H9 (cell line): ENCODE data around the gene MMEL1. TPM values are rescaled to one million over a fixed set of nuclear protein-coding genes. Genes with fewer than 3 reads are reported as not detected.

ENCODE experiments used
- DNase-seq: peaks from one replicate; pipeline ENCODE4 v3.0.0-alpha.2; 2017
- H2AFZ ChIP-seq: one replicate; pipeline ENCODE4 v1.6.1; 2013; ENCODE audit warnings: mild to moderate bottlenecking, low read length, control low read depth, moderate library complexity
- H2AK5ac ChIP-seq: 2 replicates; pipeline ENCODE4 v1.6.1; 2013; ENCODE audit warnings: low read length, control low read depth, mixed read lengths; ENCODE audit not compliant: insufficient read length
- H2BK120ac ChIP-seq: one replicate; pipeline ENCODE4 v1.6.1; 2013; ENCODE audit warnings: low read depth, mild to moderate bottlenecking, low read length, control low read depth, inconsistent platforms; ENCODE audit not compliant: poor library complexity, severe bottlenecking
- H2BK12ac ChIP-seq: 2 replicates; pipeline ENCODE4 v1.6.1; 2013; ENCODE audit warnings: low read length, control low read depth, mixed read lengths, low read depth; ENCODE audit not compliant: insufficient read length
- H2BK15ac ChIP-seq: 2 replicates; pipeline ENCODE4 v1.6.1; 2013; ENCODE audit warnings: low read depth, low read length, control low read depth
- H2BK20ac ChIP-seq: one replicate; pipeline ENCODE4 v1.6.1; 2013; ENCODE audit warnings: low read depth, mild to moderate bottlenecking, low read length, control low read depth, inconsistent platforms; ENCODE audit not compliant: poor library complexity, severe bottlenecking
- H2BK5ac ChIP-seq: 2 replicates; pipeline ENCODE4 v1.6.1; 2013; ENCODE audit warnings: low read length, control low read depth, mixed read lengths; ENCODE audit not compliant: insufficient read length
- H3K14ac ChIP-seq: 2 replicates; pipeline ENCODE4 v1.6.1; 2013; ENCODE audit warnings: low read length, control low read depth; ENCODE audit not compliant: insufficient read depth
- H3K18ac ChIP-seq: 2 replicates; pipeline ENCODE4 v1.6.1; 2013; ENCODE audit warnings: low read depth, mild to moderate bottlenecking, mixed read lengths, low read length, control low read depth; ENCODE audit not compliant: insufficient read length
- H3K23ac ChIP-seq: 2 replicates; pipeline ENCODE4 v1.6.1; 2013; ENCODE audit warnings: low read length, control low read depth, mixed read lengths, low read depth; ENCODE audit not compliant: insufficient read length
- H3K23me2 ChIP-seq: 2 replicates; pipeline ENCODE4 v1.6.1; 2013; ENCODE audit warnings: low read depth, mild to moderate bottlenecking, mixed read lengths, low read length, control low read depth; ENCODE audit not compliant: insufficient read length, poor library complexity, severe bottlenecking
- H3K27ac ChIP-seq: 2 replicates; pipeline ENCODE4 v1.5.1; 2013; ENCODE audit warnings: low read length, control low read depth, mixed read lengths, low read depth; ENCODE audit not compliant: insufficient read length
- H3K27me3 ChIP-seq: 2 replicates; pipeline ENCODE4 v1.6.1; 2013; ENCODE audit warnings: low read length, control low read depth, inconsistent platforms; ENCODE audit not compliant: insufficient read depth
- H3K4ac ChIP-seq: 2 replicates; pipeline ENCODE4 v1.6.1; 2013; ENCODE audit warnings: low read depth, mild to moderate bottlenecking, control low read depth, inconsistent platforms, low read length, moderate library complexity
- H3K4me1 ChIP-seq: 2 replicates; pipeline ENCODE4 v1.6.1; 2013; ENCODE audit warnings: low read length, control low read depth, inconsistent platforms; ENCODE audit not compliant: insufficient read depth
- H3K4me2 ChIP-seq: 2 replicates; pipeline ENCODE4 v1.6.1; 2013; ENCODE audit warnings: low read length, control low read depth, mixed read lengths; ENCODE audit not compliant: insufficient read length, insufficient read depth
- H3K56ac ChIP-seq: 2 replicates; pipeline ENCODE4 v1.6.1; 2013; ENCODE audit warnings: low read depth, mild to moderate bottlenecking, mixed read lengths, low read length, control low read depth; ENCODE audit not compliant: insufficient read length
- H3K79me1 ChIP-seq: 2 replicates; pipeline ENCODE4 v1.6.1; 2013; ENCODE audit warnings: low read depth, mild to moderate bottlenecking, moderate library complexity, low read length, control low read depth, inconsistent platforms; ENCODE audit not compliant: insufficient read depth, poor library complexity, severe bottlenecking
- H3K79me2 ChIP-seq: 2 replicates; pipeline ENCODE4 v1.6.1; 2013; ENCODE audit warnings: low read length, control low read depth, inconsistent platforms; ENCODE audit not compliant: insufficient read depth
- H3K9ac ChIP-seq: 2 replicates; pipeline ENCODE4 v1.6.1; 2013; ENCODE audit warnings: low read length, control low read depth, mixed read lengths; ENCODE audit not compliant: insufficient read length; ENCODE audit errors: extremely low read depth
- H3K9me3 ChIP-seq: one replicate; pipeline ENCODE4 v1.6.1; 2013; ENCODE audit warnings: low read depth, low read length, inconsistent platforms; ENCODE audit not compliant: control insufficient read depth
- H3T11ph ChIP-seq: one replicate; pipeline ENCODE4 v1.6.1; 2013; ENCODE audit warnings: mild to moderate bottlenecking, low read length, control low read depth, inconsistent platforms
- H4K20me1 ChIP-seq: one replicate; pipeline ENCODE4 v1.6.1; 2013; ENCODE audit not compliant: control insufficient read depth, insufficient read length, insufficient read depth
- H4K5ac ChIP-seq: 2 replicates; pipeline ENCODE4 v1.6.1; 2013; ENCODE audit warnings: low read depth, mild to moderate bottlenecking, mixed read lengths, low read length, control low read depth; ENCODE audit not compliant: insufficient read length
- H4K8ac ChIP-seq: replicated peaks from 2 replicates; pipeline ENCODE4 v1.6.1; 2013; ENCODE audit warnings: low read length, control low read depth, mixed read lengths, low read depth; ENCODE audit not compliant: insufficient read length
- H4K91ac ChIP-seq: 2 replicates; pipeline ENCODE4 v1.6.1; 2013; ENCODE audit warnings: low read depth, mild to moderate bottlenecking, moderate library complexity, mixed read lengths, low read length, control low read depth; ENCODE audit not compliant: insufficient read length
- H3K27ac Mint-ChIP-seq, 3 experiments: 2 replicates in 2 of 3; 3 replicates in 1 of 3; pipeline ENCODE4 v1.8.0; 2020 to 2021; ENCODE audit warnings: mixed read lengths in 3 of 3, mild to moderate bottlenecking in 1 of 3, moderate library complexity in 1 of 3
- H3K27me3 Mint-ChIP-seq: 2 replicates; pipeline ENCODE4 v1.8.0; 2021; ENCODE audit warnings: low read depth, mild to moderate bottlenecking, moderate library complexity, mixed read lengths
- H3K36me3 Mint-ChIP-seq, 3 experiments: 2 replicates in 2 of 3; 3 replicates in 1 of 3; pipeline ENCODE4 v1.8.0; 2020 to 2021; ENCODE audit warnings: low read depth in 3 of 3, mixed read lengths in 3 of 3; ENCODE audit not compliant: insufficient read depth in 1 of 3
- H3K4me1 Mint-ChIP-seq, 2 experiments: 2 replicates each; pipeline ENCODE4 v1.8.0; 2020; ENCODE audit warnings: mixed read lengths in 2 of 2
- H3K4me3 Mint-ChIP-seq, 2 experiments: 2 replicates in 1 of 2; 3 replicates in 1 of 2; pipeline ENCODE4 v1.8.0; 2020 to 2021; ENCODE audit warnings: mild to moderate bottlenecking in 2 of 2, mixed read lengths in 2 of 2, moderate library complexity in 1 of 2
- H3K9me3 Mint-ChIP-seq, 2 experiments: 2 replicates in 1 of 2; 3 replicates in 1 of 2; pipeline ENCODE4 v1.8.0; 2020; ENCODE audit warnings: mild to moderate bottlenecking in 2 of 2, mixed read lengths in 2 of 2, moderate library complexity in 1 of 2
- CTCF ChIP-seq: fragments of 200-600 bp; sonication (generic); conservative IDR thresholded peaks from 3 replicates; pipeline ENCODE4 v1.8.0; 2021; ENCODE audit warnings: antibody characterized with exemption, mild to moderate bottlenecking
- WGBS: extraction: QIAGEN DNeasy Blood & Tissue Kit; methylation state at CpG from one replicate; pipeline ENCODE4 v1.1.7; 2013; ENCODE audit warnings: missing lambda C conversion rate, low lambda C conversion rate, mixed read lengths; ENCODE audit not compliant: insufficient read length; ENCODE audit errors: extremely low coverage; 5-methylcytosine and 5-hydroxymethylcytosine counted together
- total RNA-seq: library from RNA; stranded (reverse); gene quantifications from 2 replicates; pipeline ENCODE4 v1.2.1, GENCODE V29; 2021

MMEL1 gene
- total RNA-seq, 1 experiment from 2014 or later: 0.42 TPM

- Histone ChIP-seq H3K79me1 (no peaks in the 10 kb centered on the region), H4K5ac (no peak overlapping the region), H2BK5ac (no peak overlapping the region), H3K9me3 (no peaks in the 10 kb centered on the region), H3K4me1 (no peaks in the 10 kb centered on the region), H2BK20ac (no peak overlapping the region), H3K79me2 (no peaks in the 10 kb centered on the region), H4K91ac (no peak overlapping the region), H2BK120ac (no peak overlapping the region), H3K27me3 (no peaks in the 10 kb centered on the region), H3T11ph (no peak overlapping the region), H3K18ac (no peak overlapping the region), H2AK5ac (no peak overlapping the region), H2BK15ac (no peak overlapping the region), H3K27ac (no peak overlapping the region), H3K4me2 (no peak overlapping the region), H3K23me2 (no peaks in the 10 kb centered on the region), H3K14ac (no peak overlapping the region), H3K23ac (no peak overlapping the region), H2AFZ (no peak overlapping the region), H4K20me1 (no peaks in the 10 kb centered on the region), H3K4ac (no peak overlapping the region), H4K8ac (no peak overlapping the region), H3K56ac (no peak overlapping the region), H3K9ac (no peak overlapping the region), H2BK12ac (no peak overlapping the region)
- H3K4me3 Mint-ChIP-seq: no peak overlapping the region
- H3K9me3 Mint-ChIP-seq: peaks cover 0 to 4% of the 10 kb centered on the region in 2 experiments; a peak in 1 of 5 replicates
- peaks cover 16% of the 10 kb centered on the region for H3K27me3 Mint-ChIP-seq
- no peaks in the 10 kb centered on the region for H3K36me3 Mint-ChIP-seq
- no CpG with 5 or more reads among the region's 15 CpGs for WGBS
- no peaks in the 10 kb centered on the region for H3K4me1 Mint-ChIP-seq
- no peak overlapping the region for H3K27ac Mint-ChIP-seq
- TF ChIP-seq CTCF: no peak
- no peak for DNase-seq
Observed at GRCh38 chr1:2606396-2606880, 26.4 kb downstream of the MMEL1 start.
